B cell (primary cell): ENCODE data around the gene ZNF746. TPM values are rescaled to one million over a fixed set of nuclear protein-coding genes. Genes with fewer than 3 reads are reported as not detected.

Experiments used
- ATAC-seq: fragments of 200-7000 bp; cut with Tn5 transposase; one replicate; pipeline ENCODE4 v1.10.0; 2021; ENCODE audit warnings: low read depth, mild to moderate bottlenecking, moderate number of reproducible peaks, moderate library complexity
- CTCF ChIA-PET: fragments of 350-600 bp; sonication (Branson Sonifier 250); formaldehyde crosslinking; loops from one replicate; lab custom pipeline; 2021; ENCODE audit warnings: antibody characterized with exemption, inconsistent platforms; lab: Charles Lee
- POLR2A ChIA-PET: fragments of 350-600 bp; sonication (Branson Sonifier 250); formaldehyde crosslinking; loops from one replicate; lab custom pipeline; 2021; ENCODE audit warnings: antibody characterized with exemption; lab: Charles Lee
- DNase-seq: peaks from one replicate; pipeline ENCODE4 v3.0.0; 2013
- H2AFZ ChIP-seq: 2 replicates; pipeline ENCODE4 v1.6.1; 2012; ENCODE audit warnings: mild to moderate bottlenecking, low read depth, low read length; ENCODE audit not compliant: insufficient read depth, poor library complexity, severe bottlenecking
- H3K27ac ChIP-seq, 2 donors: 1 replicate in 1 of 2; 2 replicates in 1 of 2; pipeline ENCODE4 v1.5.1; 2012 to 2013; ENCODE audit warnings: low read length in 2 of 2, mild to moderate bottlenecking in 2 of 2, moderate library complexity in 1 of 2
- H3K27me3 ChIP-seq, 4 experiments: fragments of 200-600 bp in 1 of 4; sonication (generic) in 1 of 4; replicated peaks in 1 of 4; 1 replicate in 2 of 4; 2 replicates in 2 of 4; pipeline versions ENCODE4 v1.6.1 to v1.7.0; 2013 to 2016; ENCODE audit warnings: low read length in 3 of 4, mild to moderate bottlenecking in 2 of 4, mixed read lengths in 1 of 4, moderate library complexity in 1 of 4; ENCODE audit not compliant: insufficient read depth in 4 of 4, control insufficient read depth in 3 of 4; ENCODE audit errors: control extremely low read depth in 1 of 4
- H3K36me3 ChIP-seq, 2 experiments: replicated peaks in 1 of 2; 1 replicate in 1 of 2; 2 replicates in 1 of 2; pipeline versions ENCODE4 v1.6.1 to v1.7.1; 2013; ENCODE audit warnings: low read length in 1 of 2; ENCODE audit not compliant: insufficient read depth in 2 of 2, control insufficient read depth in 1 of 2; ENCODE audit errors: control extremely low read depth in 1 of 2, extremely low read depth in 1 of 2
- H3K4me1 ChIP-seq, 2 donors: fragments of 200-600 bp in 1 of 2; sonication (generic) in 1 of 2; 1 replicate in 1 of 2; 2 replicates in 1 of 2; pipeline versions ENCODE4 v1.5.1 to v1.6.1; 2013 to 2017; ENCODE audit warnings: low read length in 2 of 2; ENCODE audit not compliant: control insufficient read depth in 2 of 2, insufficient read depth in 2 of 2
- H3K4me2 ChIP-seq: replicated peaks from 2 replicates; pipeline ENCODE3; 2012; ENCODE audit warnings: mild to moderate bottlenecking, low read depth, low read length; ENCODE audit not compliant: poor library complexity, severe bottlenecking
- H3K4me3 ChIP-seq, 5 experiments: fragments of 200-600 bp in 1 of 5; sonication (generic) in 1 of 5; 1 replicate in 3 of 5; 2 replicates in 2 of 5; pipeline versions ENCODE4 v1.5.1 to v1.7.0; 2011 to 2016; ENCODE audit warnings: low read length in 4 of 5, mild to moderate bottlenecking in 4 of 5, low read depth in 2 of 5, control low read depth in 1 of 5, moderate library complexity in 1 of 5; ENCODE audit not compliant: insufficient read depth in 1 of 5; ENCODE audit errors: control extremely low read depth in 1 of 5, extremely low read depth in 1 of 5
- H3K79me2 ChIP-seq: fragments of 200-600 bp; sonication (generic); one replicate; pipeline ENCODE4 v1.6.0; 2016; ENCODE audit warnings: low read length; ENCODE audit not compliant: control insufficient read depth, insufficient read depth
- H3K9ac ChIP-seq: fragments of 200-600 bp; sonication (generic); 2 replicates; pipeline ENCODE4 v1.6.1; 2017; ENCODE audit warnings: mild to moderate bottlenecking, low read length, moderate library complexity
- H3K9me3 ChIP-seq, 3 donors: one replicate each; pipeline versions ENCODE4 v1.6.1 to v1.7.1; 2013; ENCODE audit warnings: low read length in 2 of 3; ENCODE audit not compliant: control insufficient read depth in 2 of 3, insufficient read depth in 1 of 3; ENCODE audit errors: control extremely low read depth in 1 of 3
- H4K20me1 ChIP-seq: 2 replicates; pipeline ENCODE4 v1.6.0; 2012; ENCODE audit warnings: mild to moderate bottlenecking, low read length; ENCODE audit not compliant: insufficient read depth, control insufficient read depth, poor library complexity, severe bottlenecking
- H3K27ac Mint-ChIP-seq: one replicate; pipeline ENCODE4 v1.8.0; 2021; ENCODE audit warnings: mixed read lengths
- H3K27me3 Mint-ChIP-seq: one replicate; pipeline ENCODE4 v1.8.0; 2021; ENCODE audit warnings: mixed read lengths
- H3K4me1 Mint-ChIP-seq: one replicate; pipeline ENCODE4 v1.8.0; 2021; ENCODE audit warnings: mixed read lengths
- H3K4me3 Mint-ChIP-seq: one replicate; pipeline ENCODE4 v1.8.0; 2021; ENCODE audit warnings: mixed read lengths
- H3K9me3 Mint-ChIP-seq: one replicate; pipeline ENCODE4 v1.8.0; 2022; ENCODE audit warnings: mixed read lengths; ENCODE audit not compliant: insufficient read depth
- EZH2 ChIP-seq: IDR thresholded peaks from 2 replicates; pipeline ENCODE4 v1.6.1; 2012; ENCODE audit warnings: borderline replicate concordance, low read depth, mild to moderate bottlenecking, moderate library complexity, low read length; ENCODE audit not compliant: insufficient read depth, poor library complexity, severe bottlenecking
- WGBS: methylation state at CpG from one replicate; pipeline ENCODE4 v1.1.5; 2013; ENCODE audit warnings: missing lambda C conversion rate; ENCODE audit not compliant: insufficient coverage; 5-methylcytosine and 5-hydroxymethylcytosine counted together
- intact Hi-C: fragments of 100-400 bp; cut with micrococcal nuclease; formaldehyde crosslinking; loops from one replicate; pipeline ENCODE4 v1.10.0; 2022
- polyA plus RNA-seq: library from polyadenylated mRNA; depleted of rRNA; stranded (reverse); fragments of >200 nt; gene quantifications from 2 replicates; pipeline ENCODE4 v1.2.3, GENCODE V29; 2012
- total RNA-seq, 2 donors: library from RNA; stranded (reverse); fragments of 120-200 nt in 1 of 2; gene quantifications; 1 replicate in 1 of 2; 2 replicates in 1 of 2; pipeline versions ENCODE4 v1.2.3 to v1.2.4, GENCODE V29; 2013 to 2022
- TF ChIP-seq, protein P1 (sequence below): fragments of 200-600 bp; IDR thresholded peaks from one replicate; pipeline ENCODE4 v1.8.0; 2022; ENCODE audit warnings: antibody characterized with exemption, mild to moderate bottlenecking

The ZNF746 gene
- total and polyA plus RNA-seq, 2 donors (not counting 1 experiment from before 2014, with no cell fraction given) = 15.6 to 30.4 TPM

- Histone ChIP-seq H3K4me2 (no peak overlapping the region), H3K36me3 (peaks cover 0 to 32% of the 10 kb centered on the region in 2 experiments), H3K4me1 (no peaks in the 10 kb centered on the region), H2AFZ (no peak overlapping the region), H3K79me2 (no peaks in the 10 kb centered on the region), H3K27me3 (no peaks in the 10 kb centered on the region), H3K4me3 (no peak overlapping the region), H4K20me1 (no peaks in the 10 kb centered on the region), H3K9me3 (peaks cover 0 to 13% (median 0%) of the 10 kb centered on the region in 3 donors), H3K9ac (no peak overlapping the region), H3K27ac (no peak overlapping the region)
- TF ChIP-seq, protein P1, sequence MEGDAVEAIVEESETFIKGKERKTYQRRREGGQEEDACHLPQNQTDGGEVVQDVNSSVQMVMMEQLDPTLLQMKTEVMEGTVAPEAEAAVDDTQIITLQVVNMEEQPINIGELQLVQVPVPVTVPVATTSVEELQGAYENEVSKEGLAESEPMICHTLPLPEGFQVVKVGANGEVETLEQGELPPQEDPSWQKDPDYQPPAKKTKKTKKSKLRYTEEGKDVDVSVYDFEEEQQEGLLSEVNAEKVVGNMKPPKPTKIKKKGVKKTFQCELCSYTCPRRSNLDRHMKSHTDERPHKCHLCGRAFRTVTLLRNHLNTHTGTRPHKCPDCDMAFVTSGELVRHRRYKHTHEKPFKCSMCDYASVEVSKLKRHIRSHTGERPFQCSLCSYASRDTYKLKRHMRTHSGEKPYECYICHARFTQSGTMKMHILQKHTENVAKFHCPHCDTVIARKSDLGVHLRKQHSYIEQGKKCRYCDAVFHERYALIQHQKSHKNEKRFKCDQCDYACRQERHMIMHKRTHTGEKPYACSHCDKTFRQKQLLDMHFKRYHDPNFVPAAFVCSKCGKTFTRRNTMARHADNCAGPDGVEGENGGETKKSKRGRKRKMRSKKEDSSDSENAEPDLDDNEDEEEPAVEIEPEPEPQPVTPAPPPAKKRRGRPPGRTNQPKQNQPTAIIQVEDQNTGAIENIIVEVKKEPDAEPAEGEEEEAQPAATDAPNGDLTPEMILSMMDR = no peak
- no peak for TF ChIP-seq EZH2
- Mint-ChIP-seq H3K4me1 (no peaks in the 10 kb centered on the region), H3K27me3 (no peaks in the 10 kb centered on the region), H3K27ac (no peak overlapping the region), H3K4me3 (no peak overlapping the region), H3K9me3 (no peaks in the 10 kb centered on the region)
- WGBS = 98% methylated on average over 45 of the region's 53 CpGs
- ATAC-seq (no peak), DNase-seq (no peak)
- ChIA-PET CTCF (interaction anchor here (1.5 kb wide), 1 partner anchor 193 kb away, joined by 4 read pairs; no protein-coding TSS in a partner anchor), POLR2A (no interaction called here)
- intact Hi-C loops = no loop called here
Observed at GRCh38 chr7:149432121-149432691, 65.4 kb downstream of the ZNF746 start.

GRCh38 chr7:149431486-149432120 is 66.0 kb downstream of the ZNF746 start:
- 98% methylated on average over 66 of the region's 66 CpGs for WGBS
- Mint-ChIP-seq H3K9me3 (no peaks in the 10 kb centered on the region), H3K4me3 (no peak overlapping the region), H3K27ac (no peak overlapping the region), H3K27me3 (no peaks in the 10 kb centered on the region), H3K4me1 (no peaks in the 10 kb centered on the region)
- POLR2A ChIA-PET = no interaction called here
- no peak overlapping the region for H3K27ac ChIP-seq
- no peak overlapping the region for H2AFZ ChIP-seq
- H3K4me3 ChIP-seq = no peak overlapping the region
- no peak for TF ChIP-seq EZH2
- TF ChIP-seq, protein P1 = no peak
- DNase-seq (no peak), ATAC-seq (no peak)
- no peak overlapping the region for H3K9ac ChIP-seq
- peaks cover 0 to 13% (median 0%) of the 10 kb centered on the region in 3 donors for H3K9me3 ChIP-seq
- H3K4me2 ChIP-seq = no peak overlapping the region
- H3K27me3 ChIP-seq = no peaks in the 10 kb centered on the region
- intact Hi-C loops = no loop called here
- H4K20me1 ChIP-seq = no peaks in the 10 kb centered on the region
- H3K36me3 ChIP-seq = peaks cover 0 to 32% of the 10 kb centered on the region in 2 experiments
- no peaks in the 10 kb centered on the region for H3K79me2 ChIP-seq
- CTCF ChIA-PET = interaction anchor here (1.5 kb wide), 1 partner anchor 194 kb away, joined by 4 read pairs; no protein-coding TSS in a partner anchor
- H3K4me1 ChIP-seq = no peaks in the 10 kb centered on the region
